ENCODE data around the gene PPM1H.

DNA sequence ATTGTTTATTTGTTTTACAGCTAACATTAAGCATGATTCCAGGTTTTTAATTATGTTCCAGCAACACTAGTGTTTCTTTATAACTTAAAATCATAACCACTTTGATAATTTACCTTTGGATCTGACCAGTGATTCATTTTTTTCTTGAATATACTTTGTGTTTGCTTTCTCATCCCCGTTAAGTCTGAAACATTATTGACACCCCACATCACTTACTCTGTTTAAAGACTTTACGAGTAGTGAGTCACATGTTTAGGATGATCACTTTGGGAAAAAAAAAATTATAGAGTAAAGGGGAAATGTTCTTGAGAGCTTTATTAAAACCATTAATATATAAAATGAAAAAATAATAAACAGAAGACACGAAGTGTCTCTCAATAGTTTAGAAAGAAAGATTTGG lies 336.1 kb downstream of the PPM1H start:
- TF ChIP-seq CTCF (IDR thresholded peaks at IDR 0.05) = no peak
- no peak for TF ChIP-seq POLR2A (IDR thresholded peaks at IDR 0.05)
